WERI-Rb-1 (cell line): ENCODE results near the gene RSU1.

ENCODE experiments used
- DNase-seq: peaks from one replicate; pipeline ENCODE4 v3.0.0-alpha.2; 2020
- H3K27ac ChIP-seq: fragments of 250-450 bp; sonication (Bioruptor Pico); 2 replicates; pipeline ENCODE4 v1.5.1; 2020; ENCODE audit warnings: mild to moderate bottlenecking, moderate library complexity
- H3K27me3 ChIP-seq: fragments of 250-450 bp; sonication (Bioruptor Pico); 2 replicates; pipeline ENCODE4 v1.5.1; 2021; ENCODE audit warnings: mild to moderate bottlenecking, low read depth, moderate library complexity; ENCODE audit not compliant: insufficient read depth, severe bottlenecking
- H3K36me3 ChIP-seq: fragments of 250-450 bp; sonication (Bioruptor Pico); 2 replicates; pipeline ENCODE4 v1.5.1; 2020; ENCODE audit warnings: mild to moderate bottlenecking, moderate library complexity
- H3K4me3 ChIP-seq: 2 replicates; pipeline ENCODE4 v1.5.1; 2011; ENCODE audit warnings: low read depth, mild to moderate bottlenecking, control low read depth, low read length
- H3K9me3 ChIP-seq: fragments of 250-450 bp; sonication (Bioruptor Pico); 2 replicates; pipeline ENCODE4 v1.5.1; 2021; ENCODE audit warnings: mild to moderate bottlenecking, moderate library complexity; ENCODE audit not compliant: severe bottlenecking
- TF ChIP-seq, protein P1 (sequence below): IDR thresholded peaks from 2 replicates; pipeline ENCODE4 v1.5.1; 2011; ENCODE audit warnings: low read depth, mild to moderate bottlenecking, control low read depth, inconsistent platforms, low read length

RSU1 gene

DNA sequence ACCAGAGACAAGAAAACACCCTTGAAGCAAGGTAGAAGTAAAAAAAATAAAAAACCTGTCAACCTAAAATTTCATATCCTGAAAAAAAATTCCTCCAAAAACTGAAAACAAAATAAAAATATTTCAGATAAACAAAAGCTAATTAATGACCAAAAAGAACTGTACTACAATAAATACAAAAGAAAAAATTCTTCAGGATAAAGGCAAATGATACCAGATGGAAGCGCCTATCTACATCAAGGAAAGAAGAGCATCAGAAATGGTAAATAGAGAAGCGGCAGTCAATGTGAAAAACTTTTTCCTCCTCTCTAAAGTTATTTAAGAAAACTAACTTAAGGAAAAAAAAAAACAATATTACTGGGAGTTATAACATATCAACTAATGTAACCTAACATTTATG is 79.8 kb downstream of the RSU1 start:
- no peaks in the 10 kb centered on the region for H3K36me3 ChIP-seq
- no peak for DNase-seq
- TF ChIP-seq, protein P1, sequence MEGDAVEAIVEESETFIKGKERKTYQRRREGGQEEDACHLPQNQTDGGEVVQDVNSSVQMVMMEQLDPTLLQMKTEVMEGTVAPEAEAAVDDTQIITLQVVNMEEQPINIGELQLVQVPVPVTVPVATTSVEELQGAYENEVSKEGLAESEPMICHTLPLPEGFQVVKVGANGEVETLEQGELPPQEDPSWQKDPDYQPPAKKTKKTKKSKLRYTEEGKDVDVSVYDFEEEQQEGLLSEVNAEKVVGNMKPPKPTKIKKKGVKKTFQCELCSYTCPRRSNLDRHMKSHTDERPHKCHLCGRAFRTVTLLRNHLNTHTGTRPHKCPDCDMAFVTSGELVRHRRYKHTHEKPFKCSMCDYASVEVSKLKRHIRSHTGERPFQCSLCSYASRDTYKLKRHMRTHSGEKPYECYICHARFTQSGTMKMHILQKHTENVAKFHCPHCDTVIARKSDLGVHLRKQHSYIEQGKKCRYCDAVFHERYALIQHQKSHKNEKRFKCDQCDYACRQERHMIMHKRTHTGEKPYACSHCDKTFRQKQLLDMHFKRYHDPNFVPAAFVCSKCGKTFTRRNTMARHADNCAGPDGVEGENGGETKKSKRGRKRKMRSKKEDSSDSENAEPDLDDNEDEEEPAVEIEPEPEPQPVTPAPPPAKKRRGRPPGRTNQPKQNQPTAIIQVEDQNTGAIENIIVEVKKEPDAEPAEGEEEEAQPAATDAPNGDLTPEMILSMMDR, result no peak
- H3K9me3 ChIP-seq, result no peaks in the 10 kb centered on the region
- no peaks in the 10 kb centered on the region for H3K27me3 ChIP-seq
- no peak overlapping the region for H3K4me3 ChIP-seq
- H3K27ac ChIP-seq, result no peak overlapping the region

DNA sequence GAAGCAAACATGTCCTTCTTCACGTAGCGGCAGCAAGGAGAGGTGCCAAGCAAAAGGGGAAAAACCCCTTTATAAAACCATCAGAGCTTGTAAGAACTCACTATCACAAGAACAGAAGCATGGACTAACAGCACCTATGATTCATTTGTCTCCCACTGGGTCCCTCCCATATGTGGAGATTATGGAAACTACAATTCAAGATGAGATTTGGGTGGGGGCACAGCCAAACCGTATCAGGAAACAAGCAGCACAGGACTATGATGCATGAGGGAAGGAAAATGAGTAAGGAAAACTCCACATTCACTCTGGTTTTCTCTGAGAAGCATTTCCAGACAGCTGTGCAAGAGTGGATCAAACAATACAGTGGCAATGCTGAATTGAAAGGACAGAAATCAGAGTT is 81.6 kb downstream of the RSU1 start:
- no peaks in the 10 kb centered on the region for H3K9me3 ChIP-seq
- no peak for DNase-seq
- H3K27me3 ChIP-seq, result no peaks in the 10 kb centered on the region
- TF ChIP-seq, protein P1, result no peak
- H3K4me3 ChIP-seq, result no peak overlapping the region
- H3K36me3 ChIP-seq, result no peaks in the 10 kb centered on the region
- H3K27ac ChIP-seq, result no peak overlapping the region

DNA sequence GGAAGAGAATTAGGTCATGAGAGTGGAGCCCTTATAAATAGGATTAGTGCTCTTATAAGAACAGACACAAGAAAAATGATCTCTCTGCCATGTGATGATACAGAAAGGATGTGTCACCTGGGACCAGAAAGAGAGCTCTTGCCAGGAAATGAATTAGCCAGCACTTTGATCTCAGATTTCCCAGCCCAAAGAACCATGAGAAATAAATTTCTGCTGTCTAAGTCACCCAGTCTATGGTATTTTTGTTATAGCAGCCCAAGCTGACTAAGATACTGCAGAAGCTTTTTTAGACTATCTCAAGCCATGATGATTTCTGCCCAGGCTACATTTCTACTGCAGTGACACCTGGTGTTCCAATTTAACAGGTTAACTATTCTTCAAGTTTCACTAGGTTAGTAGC is 84.8 kb downstream of the RSU1 start:
- TF ChIP-seq, protein P1, result no peak
- no peaks in the 10 kb centered on the region for H3K27me3 ChIP-seq
- H3K27ac ChIP-seq, result no peak overlapping the region
- H3K36me3 ChIP-seq, result no peaks in the 10 kb centered on the region
- no peak for DNase-seq
- no peaks in the 10 kb centered on the region for H3K9me3 ChIP-seq
- H3K4me3 ChIP-seq, result no peak overlapping the region

DNA sequence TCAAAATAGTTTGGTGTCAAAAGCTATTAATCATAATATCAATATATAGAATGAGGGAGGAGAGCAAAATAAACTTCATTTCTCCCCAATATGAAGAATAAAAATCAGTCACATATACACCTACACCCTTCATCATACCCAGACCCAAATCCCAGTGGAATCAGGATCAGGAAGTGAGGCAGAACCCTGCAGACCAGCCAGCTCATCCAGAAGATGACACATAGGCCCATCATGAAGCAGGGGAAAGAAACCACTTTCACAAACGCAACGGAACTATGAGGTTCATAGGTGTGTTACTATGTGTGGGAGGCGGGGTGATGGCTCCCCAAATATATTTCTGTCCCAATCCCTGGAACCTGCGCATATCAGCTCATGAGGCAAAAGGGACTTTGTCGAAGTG is 89.0 kb downstream of the RSU1 start:
- Histone ChIP-seq H3K27ac (no peak overlapping the region), H3K9me3 (no peaks in the 10 kb centered on the region), H3K4me3 (no peak overlapping the region), H3K27me3 (no peaks in the 10 kb centered on the region), H3K36me3 (no peaks in the 10 kb centered on the region)
- no peak for DNase-seq
- TF ChIP-seq, protein P1, result no peak

DNA sequence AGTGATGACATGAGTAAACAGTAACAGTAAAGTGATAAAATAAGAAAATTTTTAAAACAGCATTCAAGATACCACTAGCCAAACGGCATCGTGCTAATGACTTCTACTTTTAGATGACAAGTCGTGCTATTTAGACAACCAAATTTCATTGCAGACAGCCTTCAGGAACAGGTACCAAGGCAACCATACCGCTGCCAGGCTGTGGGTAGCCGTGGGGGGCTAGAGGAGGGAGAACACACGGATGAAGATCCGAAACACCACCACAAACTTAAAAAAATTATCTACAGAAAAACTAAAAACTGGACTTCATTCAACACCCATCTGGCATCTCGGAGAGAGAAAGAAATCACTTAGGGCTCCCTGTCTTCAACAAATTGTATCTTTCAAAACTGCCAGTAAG is 89.6 kb downstream of the RSU1 start:
- H3K9me3 ChIP-seq, result no peaks in the 10 kb centered on the region
- no peak overlapping the region for H3K27ac ChIP-seq
- TF ChIP-seq, protein P1, result no peak

DNA sequence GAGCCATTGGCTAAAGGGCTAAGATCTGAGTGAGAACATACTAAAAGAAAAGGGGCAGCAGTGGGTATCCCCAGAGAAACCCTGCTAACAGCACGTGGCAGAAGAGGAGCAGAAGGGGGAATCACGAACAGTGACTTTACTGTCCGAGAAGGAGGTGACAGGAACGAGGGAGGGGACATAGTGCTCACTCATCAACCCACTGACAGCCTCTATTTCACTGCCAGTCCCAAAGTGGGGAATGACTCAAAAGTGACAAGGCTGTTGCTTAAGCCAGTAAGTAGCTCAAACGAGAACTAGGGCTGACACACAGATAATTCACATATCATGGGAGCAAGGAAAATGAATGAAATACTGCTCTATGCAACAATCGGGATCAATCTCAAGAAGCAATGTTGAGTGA is 92.7 kb downstream of the RSU1 start:
- H3K27ac ChIP-seq, result no peak overlapping the region
- TF ChIP-seq, protein P1, result no peak
- no peaks in the 10 kb centered on the region for H3K36me3 ChIP-seq
- H3K4me3 ChIP-seq, result no peak overlapping the region
- no peaks in the 10 kb centered on the region for H3K9me3 ChIP-seq
- no peaks in the 10 kb centered on the region for H3K27me3 ChIP-seq
- DNase-seq, result no peak

More for the DNA sequence above, 89.6 kb downstream of the RSU1 start:
- no peak for DNase-seq
- Histone ChIP-seq H3K27me3 (no peaks in the 10 kb centered on the region), H3K36me3 (no peaks in the 10 kb centered on the region), H3K4me3 (no peak overlapping the region)
